Thyroid gland (tissue), 4 donors: Measurements from ENCODE around the gene KIAA1755.

Source experiments
- CTCF ChIP-seq, 6 experiments: fragments of 200-600 bp in 3 of 6; fragments of 450-650 bp in 3 of 6; sonication (generic) in 3 of 6; IDR thresholded peaks; one replicate each; pipeline ENCODE4 v1.5.1; 2016 to 2019; ENCODE audit warnings: antibody characterized with exemption in 6 of 6, mild to moderate bottlenecking in 2 of 6, inconsistent platforms in 1 of 6, moderate library complexity in 1 of 6
- POLR2A ChIP-seq, 2 donors: fragments of 450-650 bp; IDR thresholded peaks; one replicate each; pipeline ENCODE4 v1.6.1; 2017; ENCODE audit warnings: antibody characterized with exemption in 2 of 2, mild to moderate bottlenecking in 2 of 2, moderate library complexity in 1 of 2

GRCh38 chr20:38214256-38215193, 46.0 kb downstream of the KIAA1755 start:
- TF ChIP-seq CTCF (IDR thresholded peaks at IDR 0.05) (no peak), POLR2A (IDR thresholded peaks at IDR 0.05) (no peak)
